Subcutaneous adipose tissue (tissue), 4 donors: ENCODE measurements around the gene SND1. TPM values are rescaled to one million over a fixed set of nuclear protein-coding genes. Genes with fewer than 3 reads are reported as not detected.

Source experiments
- CTCF ChIP-seq: fragments of 450-650 bp; IDR thresholded peaks from one replicate; pipeline ENCODE4 v1.5.1; 2016; ENCODE audit warnings: low read depth, mild to moderate bottlenecking, control low read depth, antibody characterized with exemption, moderate library complexity
- total RNA-seq, 4 donors: library from RNA; depleted of rRNA; stranded (reverse); fragments of >200 nt; gene quantifications; one replicate each; pipeline ENCODE4 v1.1.0, GENCODE V29; 2016

The SND1 gene
- total RNA-seq, 4 donors from 2014 or later, result 73.9 to 98.3 (median 88.9) TPM

GRCh38 chr7:127932076-127932475, 280.1 kb downstream of the SND1 start:
- no peak for TF ChIP-seq CTCF

- no peak for TF ChIP-seq CTCF
These were observed 280.5 kb downstream of the SND1 start for GRCh38 chr7:127932496-127932895.

GRCh38 chr7:127933146-127933545, 281.2 kb downstream of the SND1 start:
- no peak for TF ChIP-seq CTCF

GRCh38 chr7:127934711-127935110, 282.7 kb downstream of the SND1 start:
- TF ChIP-seq CTCF, result no peak

- no peak for TF ChIP-seq CTCF
These were observed 283.9 kb downstream of the SND1 start for GRCh38 chr7:127935847-127936376.

- no peak for TF ChIP-seq CTCF
These were observed 285.2 kb downstream of the SND1 start for GRCh38 chr7:127937066-127937680.

GRCh38 chr7:127938588-127938987, 286.6 kb downstream of the SND1 start:
- TF ChIP-seq CTCF, result no peak
